ENCODE results near the gene TRABD2A. TPM values are rescaled to one million over a fixed set of nuclear protein-coding genes. Genes with fewer than 3 reads are reported as not detected.

TRABD2A gene
- polyA plus RNA-seq, 1 donor (not counting 4 experiments of a cell fraction or from before 2014, with no cell fraction given) = 0.54 TPM

DNA sequence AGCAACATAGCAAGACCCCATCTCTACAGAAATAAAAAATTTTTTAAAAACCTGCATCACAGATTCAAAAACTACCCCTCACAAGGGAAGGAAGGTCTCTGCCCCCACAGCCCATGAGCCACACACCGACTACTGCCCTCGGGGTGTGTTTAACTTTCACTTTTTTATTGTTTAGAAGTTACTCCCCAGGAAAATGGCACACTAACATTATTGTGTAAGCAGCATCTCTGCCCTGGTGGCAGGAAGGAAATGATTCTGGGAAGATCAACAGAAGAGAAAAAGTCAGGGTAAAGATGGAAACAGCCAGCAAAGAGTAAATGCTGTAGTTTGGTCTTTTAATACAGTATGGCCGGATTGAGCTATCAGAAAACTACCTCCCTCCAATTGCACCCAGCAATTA is 21.9 kb downstream of the TRABD2A start:
- TF ChIP-seq CTCF (optimal IDR thresholded peaks at IDR 0.05 in 1 of 3, IDR thresholded peaks at IDR 0.05 in 1 of 3, conservative IDR thresholded peaks at IDR 0.05 in 1 of 3; ENCODE audit: extremely low read depth in 1 of 3, insufficient read depth in 2 of 3, low read length in 3 of 3) = no peak
- no peak for TF ChIP-seq EZH2 (IDR thresholded peaks at IDR 0.05; ENCODE audit: low read length)
- H3K4me2 ChIP-seq (ENCODE audit: control insufficient read depth, extremely low read depth, insufficient read depth, low read depth, low read length) = no peak overlapping the region
- no peaks in the 10 kb centered on the region for H3K9me1 ChIP-seq (ENCODE audit: control insufficient read depth, extremely low read depth, insufficient read depth, low read length)
- DNase-seq (ENCODE audit: low read depth, low spot score) = no peak
- no peaks in the 10 kb centered on the region for H3K79me2 ChIP-seq (ENCODE audit: control insufficient read depth, insufficient read depth, low read length)
- no peak overlapping the region for H3K27ac ChIP-seq (ENCODE audit: control insufficient read depth, insufficient read depth, low read length)
- H3K27me3 ChIP-seq (ENCODE audit: control insufficient read depth, extremely low read depth, insufficient read depth, low read length) = peaks cover 8% of the 10 kb centered on the region
- H3K4me1 ChIP-seq (ENCODE audit: control insufficient read depth, extremely low read depth, insufficient read depth, low read length) = no peaks in the 10 kb centered on the region
- H3K9ac ChIP-seq (ENCODE audit: control insufficient read depth, extremely low read depth, insufficient read depth, low read length) = no peak overlapping the region
- no peak for FAIRE-seq
- H2AFZ ChIP-seq (ENCODE audit: control insufficient read depth, low read length) = no peak overlapping the region
- no peaks in the 10 kb centered on the region for H4K20me1 ChIP-seq (ENCODE audit: control insufficient read depth, extremely low read depth, insufficient read depth, low read length)
- no peaks in the 10 kb centered on the region for H3K9me3 ChIP-seq (ENCODE audit: control insufficient read depth, low read depth, low read length)
- H3K36me3 ChIP-seq (ENCODE audit: control insufficient read depth in 2 of 2, extremely low read depth in 1 of 2, insufficient read depth in 2 of 2, low read length in 2 of 2) = no peaks in the 10 kb centered on the region
- no peak overlapping the region for H3K4me3 ChIP-seq (ENCODE audit: control insufficient read depth in 2 of 3, extremely low read depth in 1 of 3, insufficient read depth in 2 of 3, low read depth in 1 of 3, low read length in 3 of 3)
- dilution Hi-C loops (cut with MboI; ENCODE audit: extremely low pct_ligation_motif_present, low sequenced_read_pairs) = no loop called here

DNA sequence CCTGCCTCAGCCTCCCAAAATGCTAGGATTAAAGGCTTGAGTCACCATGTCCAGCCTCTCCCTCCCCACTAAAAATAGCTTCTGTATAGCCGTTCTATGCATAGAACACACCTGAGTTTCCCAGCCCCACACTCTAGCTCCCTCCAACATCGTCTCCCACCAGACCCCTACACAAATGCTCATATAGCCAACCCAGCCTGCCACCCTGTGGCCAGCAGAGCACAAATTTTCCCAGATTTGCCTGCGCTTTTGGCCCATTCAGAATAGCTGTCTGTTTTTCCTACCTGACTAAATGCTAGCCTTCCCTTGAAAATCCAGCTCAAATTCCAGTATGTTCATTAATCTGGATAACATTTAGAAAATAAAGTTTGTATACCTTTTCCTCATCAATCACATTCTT is 22.8 kb downstream of the TRABD2A start:
- Histone ChIP-seq H3K36me3 (ENCODE audit: control insufficient read depth in 2 of 2, extremely low read depth in 1 of 2, insufficient read depth in 2 of 2, low read length in 2 of 2) (no peaks in the 10 kb centered on the region), H4K20me1 (ENCODE audit: control insufficient read depth, extremely low read depth, insufficient read depth, low read length) (no peaks in the 10 kb centered on the region), H3K4me2 (ENCODE audit: control insufficient read depth, extremely low read depth, insufficient read depth, low read depth, low read length) (no peak overlapping the region), H3K4me1 (ENCODE audit: control insufficient read depth, extremely low read depth, insufficient read depth, low read length) (no peaks in the 10 kb centered on the region), H3K9ac (ENCODE audit: control insufficient read depth, extremely low read depth, insufficient read depth, low read length) (no peak overlapping the region), H3K27me3 (ENCODE audit: control insufficient read depth, extremely low read depth, insufficient read depth, low read length) (peaks cover 8% of the 10 kb centered on the region), H2AFZ (ENCODE audit: control insufficient read depth, low read length) (no peak overlapping the region), H3K9me1 (ENCODE audit: control insufficient read depth, extremely low read depth, insufficient read depth, low read length) (no peaks in the 10 kb centered on the region), H3K79me2 (ENCODE audit: control insufficient read depth, insufficient read depth, low read length) (no peaks in the 10 kb centered on the region), H3K27ac (ENCODE audit: control insufficient read depth, insufficient read depth, low read length) (no peak overlapping the region), H3K4me3 (ENCODE audit: control insufficient read depth in 2 of 3, extremely low read depth in 1 of 3, insufficient read depth in 2 of 3, low read depth in 1 of 3, low read length in 3 of 3) (no peak overlapping the region), H3K9me3 (ENCODE audit: control insufficient read depth, low read depth, low read length) (no peaks in the 10 kb centered on the region)
- dilution Hi-C loops (cut with MboI; ENCODE audit: extremely low pct_ligation_motif_present, low sequenced_read_pairs) = no loop called here
- TF ChIP-seq CTCF (optimal IDR thresholded peaks at IDR 0.05 in 1 of 3, IDR thresholded peaks at IDR 0.05 in 1 of 3, conservative IDR thresholded peaks at IDR 0.05 in 1 of 3; ENCODE audit: extremely low read depth in 1 of 3, insufficient read depth in 2 of 3, low read length in 3 of 3) (peak in 1 of 3 experiments; percentile 38), EZH2 (IDR thresholded peaks at IDR 0.05; ENCODE audit: low read length) (no peak)
- FAIRE-seq (no peak), DNase-seq (ENCODE audit: low read depth, low spot score) (no peak)

All from keratinocyte (primary cell).